IMR-90 (cell line): Measurements from ENCODE around the gene PRR16. TPM values are rescaled to one million over a fixed set of nuclear protein-coding genes. Genes with fewer than 3 reads are reported as not detected.

Experiments
- ATAC-seq: fragments of 200-7000 bp; cut with Tn5 transposase; 2 replicates; pipeline ENCODE4 v1.9.1; 2020; ENCODE audit warnings: low read depth, mild to moderate bottlenecking, moderate library complexity
- BruUV-seq: library from RNA; stranded (reverse); fragments of 400-500 nt; replicated peaks from 2 replicates; lab custom pipeline; 2021; lab: Mats Ljungman, UMichigan
- CTCF ChIA-PET: fragments of 300-600 bp; formaldehyde crosslinking; extraction: SDS; loops from one replicate; lab custom pipeline; 2021; ENCODE audit warnings: antibody characterized with exemption; lab: Yijun Ruan, JAX
- POLR2A ChIA-PET: fragments of 300-600 bp; sonication (Branson Sonifier 250); formaldehyde crosslinking; loops from one replicate; lab custom pipeline; 2022; ENCODE audit warnings: antibody characterized with exemption; ENCODE audit not compliant: unreplicated experiment; lab: Charles Lee
- DNase-seq: peaks from one replicate; pipeline ENCODE4 v3.0.0; 2013
- H2AFZ ChIP-seq: replicated peaks from 2 replicates; pipeline ENCODE3; 2013; ENCODE audit warnings: low read length, mild to moderate bottlenecking; ENCODE audit not compliant: poor library complexity
- H2AK5ac ChIP-seq: 2 replicates; pipeline ENCODE4 v1.6.1; 2013; ENCODE audit warnings: low read depth, low read length, inconsistent platforms
- H2AK9ac ChIP-seq: replicated peaks from 2 replicates; pipeline ENCODE3; 2013; ENCODE audit warnings: mild to moderate bottlenecking, low read depth, low read length, moderate library complexity; ENCODE audit not compliant: poor library complexity
- H2BK120ac ChIP-seq: 2 replicates; pipeline ENCODE4 v1.6.1; 2013; ENCODE audit warnings: low read depth, low read length, inconsistent platforms
- H2BK15ac ChIP-seq: 3 replicates; pipeline ENCODE4 v1.6.1; 2013; ENCODE audit warnings: low read depth, low read length, inconsistent platforms
- H2BK20ac ChIP-seq: 2 replicates; pipeline ENCODE4 v1.6.1; 2013; ENCODE audit warnings: low read depth, mild to moderate bottlenecking, inconsistent platforms, low read length, moderate library complexity
- H2BK5ac ChIP-seq: 2 replicates; pipeline ENCODE4 v1.6.1; 2013; ENCODE audit warnings: mild to moderate bottlenecking, low read depth, low read length, inconsistent platforms; ENCODE audit not compliant: poor library complexity, severe bottlenecking
- H3K14ac ChIP-seq: replicated peaks from 2 replicates; pipeline ENCODE4 v1.6.1; 2013; ENCODE audit warnings: low read depth, low read length, inconsistent platforms
- H3K18ac ChIP-seq: 2 replicates; pipeline ENCODE4 v1.6.1; 2013; ENCODE audit warnings: low read depth, low read length, control low read depth
- H3K23ac ChIP-seq: 2 replicates; pipeline ENCODE4 v1.6.1; 2013; ENCODE audit warnings: low read depth, low read length, inconsistent platforms
- H3K27ac ChIP-seq: 2 replicates; pipeline ENCODE4 v1.5.1; 2013; ENCODE audit warnings: mild to moderate bottlenecking, control low read depth, low read length; ENCODE audit not compliant: insufficient read depth
- H3K27me3 ChIP-seq: 2 replicates; pipeline ENCODE4 v1.6.1; 2013; ENCODE audit warnings: low read length; ENCODE audit not compliant: control insufficient read depth, insufficient read depth
- H3K36me3 ChIP-seq: 2 replicates; pipeline ENCODE4 v1.6.1; 2013; ENCODE audit warnings: low read length, mixed read lengths; ENCODE audit not compliant: control insufficient read depth, insufficient read depth
- H3K4ac ChIP-seq: 2 replicates; pipeline ENCODE4 v1.6.1; 2013; ENCODE audit warnings: low read depth, low read length, inconsistent platforms
- H3K4me1 ChIP-seq: 2 replicates; pipeline ENCODE4 v1.6.1; 2013; ENCODE audit warnings: low read length, mixed read lengths; ENCODE audit not compliant: control insufficient read depth, insufficient read depth
- H3K4me2 ChIP-seq: 2 replicates; pipeline ENCODE4 v1.6.1; 2013; ENCODE audit warnings: low read depth, mild to moderate bottlenecking, control low read depth, low read length, moderate library complexity
- H3K4me3 ChIP-seq: 2 replicates; pipeline ENCODE4 v1.5.1; 2013; ENCODE audit warnings: low read depth, mild to moderate bottlenecking, control low read depth, low read length, moderate library complexity; ENCODE audit not compliant: insufficient read depth
- H3K56ac ChIP-seq: 2 replicates; pipeline ENCODE4 v1.6.1; 2013; ENCODE audit warnings: low read length, inconsistent platforms; ENCODE audit not compliant: insufficient read depth; ENCODE audit errors: extremely low read depth
- H3K79me1 ChIP-seq, 2 experiments: 2 replicates each; pipeline ENCODE4 v1.6.1; 2013; ENCODE audit warnings: low read length in 2 of 2, inconsistent platforms in 1 of 2, low read depth in 1 of 2
- H3K9ac ChIP-seq: 2 replicates; pipeline ENCODE4 v1.6.1; 2013; ENCODE audit warnings: low read depth, low read length, control low read depth
- H3K9me1 ChIP-seq: 2 replicates; pipeline ENCODE4 v1.6.1; 2013; ENCODE audit warnings: low read length, inconsistent platforms; ENCODE audit not compliant: insufficient read depth
- H3K9me3 ChIP-seq: 2 replicates; pipeline ENCODE4 v1.6.1; 2013; ENCODE audit warnings: low read length; ENCODE audit not compliant: control insufficient read depth, insufficient read depth
- H4K20me1 ChIP-seq: 2 replicates; pipeline ENCODE4 v1.6.1; 2013; ENCODE audit warnings: low read length, inconsistent platforms; ENCODE audit not compliant: insufficient read depth
- H4K5ac ChIP-seq: 2 replicates; pipeline ENCODE4 v1.6.1; 2013; ENCODE audit warnings: mild to moderate bottlenecking, low read depth, low read length, control low read depth
- H4K8ac ChIP-seq, 2 experiments: 2 replicates each; pipeline ENCODE4 v1.6.1; 2013; ENCODE audit warnings: low read depth in 2 of 2, low read length in 2 of 2, control low read depth in 1 of 2, inconsistent platforms in 1 of 2
- H4K91ac ChIP-seq: 2 replicates; pipeline ENCODE4 v1.6.1; 2013; ENCODE audit warnings: low read depth, low read length, inconsistent platforms; ENCODE audit not compliant: insufficient read depth
- CEBPB ChIP-seq: IDR thresholded peaks from 2 replicates; pipeline ENCODE4 v1.6.1; 2012; ENCODE audit warnings: low read depth, low read length, improper control_type of control experiment
- CTCF ChIP-seq: conservative IDR thresholded peaks from 2 replicates; pipeline ENCODE4 v1.5.1; 2012; ENCODE audit warnings: mild to moderate bottlenecking, low read depth, low read length, improper control_type of control experiment
- FOS ChIP-seq: fragments of 150-350 bp; IDR thresholded peaks from 2 replicates; pipeline ENCODE4 v1.6.1; 2016; ENCODE audit warnings: low read depth, low read length
- MAFK ChIP-seq: IDR thresholded peaks from 2 replicates; pipeline ENCODE4 v1.6.1; 2012; ENCODE audit warnings: low read depth, low read length, improper control_type of control experiment
- MAZ ChIP-seq: IDR thresholded peaks from 2 replicates; pipeline ENCODE4 v1.6.1; 2012; ENCODE audit warnings: low read depth, mild to moderate bottlenecking, low read length, improper control_type of control experiment, moderate library complexity, borderline replicate concordance
- MXI1 ChIP-seq: IDR thresholded peaks from 2 replicates; pipeline ENCODE4 v1.6.1; 2012; ENCODE audit warnings: low read depth, mild to moderate bottlenecking, low read length, moderate library complexity, borderline replicate concordance
- RAD21 ChIP-seq: IDR thresholded peaks from 2 replicates; pipeline ENCODE4 v1.6.1; 2012; ENCODE audit warnings: low read length, improper control_type of control experiment
- RCOR1 ChIP-seq: IDR thresholded peaks from 2 replicates; pipeline ENCODE4 v1.6.1; 2012; ENCODE audit warnings: mild to moderate bottlenecking, low read length, improper control_type of control experiment; ENCODE audit not compliant: insufficient replicate concordance
- RFX5 ChIP-seq: IDR thresholded peaks from 2 replicates; pipeline ENCODE4 v1.8.0; 2012; ENCODE audit warnings: low read depth, mild to moderate bottlenecking, low read length, moderate library complexity
- SMC3 ChIP-seq: fragments of 150-350 bp; IDR thresholded peaks from 2 replicates; pipeline ENCODE4 v1.6.1; 2016; ENCODE audit warnings: low read depth, mild to moderate bottlenecking, antibody characterized with exemption, low read length, moderate library complexity
- USF2 ChIP-seq: fragments of 150-350 bp; IDR thresholded peaks from 2 replicates; pipeline ENCODE4 v1.6.1; 2017; ENCODE audit warnings: mild to moderate bottlenecking, antibody characterized with exemption, low read length, low read depth
- WGBS, 2 experiments: methylation state at CpG; one replicate each; pipeline versions ENCODE4 v1.1.5 to v1.1.7; 2013; ENCODE audit warnings: missing lambda C conversion rate in 2 of 2; ENCODE audit not compliant: insufficient read length in 1 of 2; ENCODE audit errors: extremely low coverage in 2 of 2; 5-methylcytosine and 5-hydroxymethylcytosine counted together
- dilution Hi-C: fragments of 300-500 bp; cut with HindIII; formaldehyde crosslinking; loops from one replicate; pipeline ENCODE4 v1.14.3; 2018; ENCODE audit warnings: low sequenced_read_pairs; ENCODE audit not compliant: unreplicated experiment
- in situ Hi-C: fragments of 300-500 bp; cut with MboI; formaldehyde crosslinking; loops from 3 replicates; pipeline ENCODE4 v1.14.3; 2019; ENCODE audit warnings: low sequenced_read_pairs, inconsistent platforms, mixed read lengths
- intact Hi-C: fragments of 100-400 bp; cut with micrococcal nuclease; formaldehyde crosslinking; loops from 2 replicates; pipeline ENCODE4 v1.10.0; 2022
- polyA plus RNA-seq, 3 experiments: library from polyadenylated mRNA; depleted of rRNA; stranded (reverse); fragments of >200 nt; gene quantifications; 2 replicates each; pipeline ENCODE4 v1.2.3, GENCODE V29; 2012; ENCODE audit warnings: low replicate concordance in 1 of 3
- total RNA-seq: library from RNA; depleted of rRNA; stranded (reverse); fragments of >200 nt; gene quantifications from 2 replicates; pipeline ENCODE4 v1.2.3, GENCODE V29; 2012

Gene PRR16
- total and polyA plus RNA-seq, 2 of the 4 experiments (the other 2 are of a cell fraction) = 9.9 to 45.2 TPM

- no peak overlapping the region for H4K91ac ChIP-seq
- ChIA-PET POLR2A (interaction anchor here (0.6 kb wide), 1 partner anchor 34 kb away, joined by 3 read pairs; no protein-coding TSS in a partner anchor), CTCF (no interaction called here)
- no peaks in the 10 kb centered on the region for H3K27me3 ChIP-seq
- H2BK5ac ChIP-seq = no peak overlapping the region
- H4K5ac ChIP-seq = peak overlapping the region; percentile 29; the same call in 1 of the 2 replicates
- no peaks in the 10 kb centered on the region for H3K9me3 ChIP-seq
- H2AK5ac ChIP-seq = no peak overlapping the region
- H2BK15ac ChIP-seq = no peak overlapping the region
- WGBS, 2 experiments = no CpG with 5 or more reads among the region's 5 CpGs
- H3K79me1 ChIP-seq = peaks cover 5 to 25% of the 10 kb centered on the region in 2 experiments; a peak in 3 of 4 replicates
- intact Hi-C loops (no loop called here), in situ Hi-C loops (no loop called here), dilution Hi-C loops (no loop called here)
- H2AFZ ChIP-seq = no peak overlapping the region
- no peak overlapping the region for H3K4me3 ChIP-seq
- ATAC-seq (no peak), DNase-seq (no peak)
- BruUV-seq = no TSS peak
- no peaks in the 10 kb centered on the region for H4K20me1 ChIP-seq
- H3K14ac ChIP-seq = no peak overlapping the region
- no peak overlapping the region for H3K4me2 ChIP-seq
- H3K9me1 ChIP-seq = no peaks in the 10 kb centered on the region
- H3K4me1 ChIP-seq = no peaks in the 10 kb centered on the region
- H3K23ac ChIP-seq = no peak overlapping the region
- no peak overlapping the region for H3K9ac ChIP-seq
- H2BK20ac ChIP-seq = no peak overlapping the region
- no peak overlapping the region for H2BK120ac ChIP-seq
- H3K36me3 ChIP-seq = no peaks in the 10 kb centered on the region
- no peak overlapping the region for H4K8ac ChIP-seq
- H3K27ac ChIP-seq = no peak overlapping the region
- no peak overlapping the region for H3K56ac ChIP-seq
- no peak for TF ChIP-seq MXI1
- TF ChIP-seq MAFK = no peak
- TF ChIP-seq FOS = no peak
- no peak for TF ChIP-seq RCOR1
- TF ChIP-seq MAZ = no peak
- no peak for TF ChIP-seq RFX5
- TF ChIP-seq RAD21 = no peak
- no peak for TF ChIP-seq SMC3
- TF ChIP-seq CTCF = no peak
- no peak for TF ChIP-seq CEBPB
- no peak for TF ChIP-seq USF2
- H2AK9ac ChIP-seq = no peak overlapping the region
- H3K18ac ChIP-seq = no peak overlapping the region
- no peak overlapping the region for H3K4ac ChIP-seq
These were observed 35.9 kb downstream of the PRR16 start for GRCh38 chr5:120499876-120500563.
